Gastrocnemius medialis (tissue), 4 donors: Measurements from ENCODE around the gene UNC119. TPM values are rescaled to one million over a fixed set of nuclear protein-coding genes. Genes with fewer than 3 reads are reported as not detected.

Source experiments
- ATAC-seq, 2 donors: fragments of 150-250 bp; one replicate each; pipeline ENCODE4 v1.9.1; 2016
- DNase-seq, 2 donors: peaks; one replicate each; pipeline ENCODE4 v3.0.0-alpha.2; 2019
- H3K27ac ChIP-seq, 4 donors: fragments of 200-600 bp; sonication (generic); 1 replicate in 1 of 4; 2 replicates in 3 of 4; pipeline ENCODE4 v1.5.1; 2016 to 2018; ENCODE audit warnings: mild to moderate bottlenecking in 2 of 4, moderate library complexity in 1 of 4
- H3K27me3 ChIP-seq, 3 donors: fragments of 200-600 bp; sonication (generic) in 2 of 3; 1 replicate in 1 of 3; 2 replicates in 2 of 3; pipeline versions ENCODE4 v1.5.1 to v1.6.0; 2016 to 2019; ENCODE audit warnings: mild to moderate bottlenecking in 1 of 3, moderate library complexity in 1 of 3
- H3K36me3 ChIP-seq, 2 donors: fragments of 200-600 bp; sonication (generic) in 1 of 2; one replicate each; pipeline ENCODE4 v1.5.1; 2017 to 2018
- H3K4me1 ChIP-seq, 2 donors: fragments of 200-600 bp; sonication (generic) in 1 of 2; one replicate each; pipeline ENCODE4 v1.5.1; 2016 to 2017; ENCODE audit warnings: mild to moderate bottlenecking in 2 of 2
- H3K4me3 ChIP-seq, 4 donors: fragments of 200-600 bp; sonication (generic) in 3 of 4; 1 replicate in 1 of 4; 2 replicates in 3 of 4; pipeline ENCODE4 v1.5.1; 2016 to 2019; ENCODE audit warnings: mild to moderate bottlenecking in 2 of 4
- H3K9me3 ChIP-seq, 3 donors: fragments of 200-600 bp; sonication (generic) in 2 of 3; 1 replicate in 1 of 3; 2 replicates in 2 of 3; pipeline ENCODE4 v1.5.1; 2016 to 2019
- POLR2A ChIP-seq, 2 donors: fragments of 450-650 bp; IDR thresholded peaks; one replicate each; pipeline ENCODE4 v1.6.1; 2017; ENCODE audit warnings: antibody characterized with exemption in 2 of 2, mild to moderate bottlenecking in 2 of 2, moderate library complexity in 2 of 2
- in situ Hi-C, 4 donors: fragments of 200-750 bp; cut with MboI; loops; one replicate each; pipeline versions ENCODE4 v1.15.0 to v1.8.0; 2017; ENCODE audit warnings: low sequenced_read_pairs in 4 of 4
- intact Hi-C: fragments of 100-400 bp; cut with DNase I; formaldehyde crosslinking; loops from one replicate; pipeline ENCODE4 v1.15.1; 2023; ENCODE audit warnings: low total_unique reads
- total RNA-seq, 4 donors: library from RNA; depleted of rRNA; stranded (reverse); fragments of >200 nt; gene quantifications; one replicate each; pipeline versions ENCODE4 v1.1.0 to v1.2.3, GENCODE V29; 2016
- TF ChIP-seq, protein P1 (sequence below), 5 experiments: fragments of 450-650 bp in 3 of 5; fragments of 200-600 bp in 2 of 5; sonication (generic) in 2 of 5; IDR thresholded peaks in 4 of 5; conservative IDR thresholded peaks in 1 of 5; 1 replicate in 4 of 5; 2 replicates in 1 of 5; pipeline ENCODE4 v1.5.1; 2016 to 2019; ENCODE audit warnings: antibody characterized with exemption in 5 of 5, mild to moderate bottlenecking in 3 of 5, moderate library complexity in 3 of 5

The UNC119 gene
- total RNA-seq, 4 donors from 2014 or later: 3.1 to 10.2 (median 6.3) TPM

DNA sequence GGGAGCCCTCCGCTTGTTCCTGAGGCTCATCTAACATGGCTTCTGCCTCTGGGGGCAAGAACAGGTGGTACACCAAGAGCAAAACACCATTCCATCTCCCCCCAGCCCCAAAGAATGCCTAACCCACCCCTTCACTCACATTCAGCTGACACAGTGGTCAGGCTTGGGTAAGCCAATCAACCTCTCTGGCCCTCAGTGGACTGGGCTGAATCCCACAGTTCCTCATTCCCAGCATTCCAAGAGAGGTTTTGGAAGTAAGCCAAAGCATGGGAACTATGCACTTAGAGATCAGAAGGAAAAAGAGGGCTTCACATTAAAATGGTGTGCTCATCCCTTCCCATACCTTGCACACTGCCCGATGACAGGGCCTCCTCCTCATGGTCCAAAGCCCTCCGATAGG lies 11.1 kb upstream of the UNC119 start:
- ATAC-seq: no peak
- intact Hi-C loops: no loop called here

DNA sequence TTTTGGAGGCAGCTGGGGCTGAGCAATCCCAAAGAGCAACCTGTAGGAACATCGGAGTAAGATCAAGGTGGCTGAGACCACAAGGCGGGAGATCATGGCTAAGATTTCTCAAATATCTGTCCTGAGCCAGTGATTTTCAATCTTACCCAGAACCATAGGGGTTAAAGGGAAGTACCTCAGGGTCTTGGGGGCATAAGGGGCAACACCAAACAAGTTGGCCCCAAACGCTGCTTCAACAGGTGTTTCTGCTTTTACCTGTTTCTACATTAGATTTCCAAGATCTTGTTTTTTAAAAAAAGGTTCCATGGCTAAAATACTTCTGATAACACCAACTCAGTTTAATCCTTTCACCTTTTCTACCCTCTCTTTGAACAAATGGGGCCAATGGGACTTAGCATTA lies 2.6 kb upstream of the UNC119 start:
- no peaks in the 10 kb centered on the region for H3K27me3 ChIP-seq
- in situ Hi-C loops (loop anchor here in 1 of 4 donors (25.0 kb wide), 1 partner anchor 107 kb away; the partner anchor contains the start of genes SDF2 and SUPT6H), intact Hi-C loops (no loop called here)
- H3K4me3 ChIP-seq: no peak overlapping the region
- DNase-seq: no peak
- ATAC-seq: no peak
- H3K4me1 ChIP-seq: peaks cover 10 to 15% of the 10 kb centered on the region in 2 donors
- peaks cover 0 to 62% of the 10 kb centered on the region in 2 donors for H3K36me3 ChIP-seq
- no peaks in the 10 kb centered on the region for H3K9me3 ChIP-seq
- no peak overlapping the region for H3K27ac ChIP-seq
- TF ChIP-seq, protein P1, sequence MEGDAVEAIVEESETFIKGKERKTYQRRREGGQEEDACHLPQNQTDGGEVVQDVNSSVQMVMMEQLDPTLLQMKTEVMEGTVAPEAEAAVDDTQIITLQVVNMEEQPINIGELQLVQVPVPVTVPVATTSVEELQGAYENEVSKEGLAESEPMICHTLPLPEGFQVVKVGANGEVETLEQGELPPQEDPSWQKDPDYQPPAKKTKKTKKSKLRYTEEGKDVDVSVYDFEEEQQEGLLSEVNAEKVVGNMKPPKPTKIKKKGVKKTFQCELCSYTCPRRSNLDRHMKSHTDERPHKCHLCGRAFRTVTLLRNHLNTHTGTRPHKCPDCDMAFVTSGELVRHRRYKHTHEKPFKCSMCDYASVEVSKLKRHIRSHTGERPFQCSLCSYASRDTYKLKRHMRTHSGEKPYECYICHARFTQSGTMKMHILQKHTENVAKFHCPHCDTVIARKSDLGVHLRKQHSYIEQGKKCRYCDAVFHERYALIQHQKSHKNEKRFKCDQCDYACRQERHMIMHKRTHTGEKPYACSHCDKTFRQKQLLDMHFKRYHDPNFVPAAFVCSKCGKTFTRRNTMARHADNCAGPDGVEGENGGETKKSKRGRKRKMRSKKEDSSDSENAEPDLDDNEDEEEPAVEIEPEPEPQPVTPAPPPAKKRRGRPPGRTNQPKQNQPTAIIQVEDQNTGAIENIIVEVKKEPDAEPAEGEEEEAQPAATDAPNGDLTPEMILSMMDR (IDR thresholded peaks at IDR 0.05 in 4 of 5, conservative IDR thresholded peaks at IDR 0.05 in 1 of 5): no peak
- no peak for TF ChIP-seq POLR2A (IDR thresholded peaks at IDR 0.05)

More for the DNA sequence above, 11.1 kb upstream of the UNC119 start:
- Histone ChIP-seq H3K4me1 (no peaks in the 10 kb centered on the region), H3K27me3 (no peaks in the 10 kb centered on the region), H3K9me3 (no peaks in the 10 kb centered on the region), H3K4me3 (no peak overlapping the region), H3K36me3 (peaks cover 0 to 55% of the 10 kb centered on the region in 2 donors), H3K27ac (no peak overlapping the region)
- TF ChIP-seq POLR2A (IDR thresholded peaks at IDR 0.05): no peak
- TF ChIP-seq, protein P1 (IDR thresholded peaks at IDR 0.05 in 4 of 5, conservative IDR thresholded peaks at IDR 0.05 in 1 of 5): no peak
- DNase-seq: no peak
- in situ Hi-C loops: loop anchor here in 1 of 4 donors (25.0 kb wide), 1 partner anchor 99 kb away; the partner anchor contains the start of genes SDF2 and SUPT6H

DNA sequence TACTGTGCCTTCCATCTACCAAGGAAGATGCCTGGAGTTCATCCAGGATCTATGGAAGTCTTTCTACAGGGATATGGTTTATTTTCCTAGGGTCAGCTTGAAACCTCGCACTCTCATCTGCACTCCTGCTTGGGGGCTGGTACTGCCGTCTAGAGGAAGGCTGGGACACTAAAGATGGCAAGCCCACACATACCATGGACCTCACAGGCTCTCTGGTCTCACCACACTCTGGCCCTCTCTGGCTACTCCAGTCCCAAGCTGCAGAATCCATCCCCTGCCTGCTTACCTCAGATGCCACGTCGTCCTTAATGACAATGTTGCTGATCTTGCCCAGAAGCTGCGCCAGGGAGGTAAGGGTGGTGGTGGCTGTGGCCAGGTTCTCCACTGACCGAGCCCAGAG lies 2.1 kb upstream of the UNC119 start:
- H3K36me3 ChIP-seq: peaks cover 0 to 58% of the 10 kb centered on the region in 2 donors
- TF ChIP-seq POLR2A (IDR thresholded peaks at IDR 0.05): no peak
- TF ChIP-seq, protein P1 (IDR thresholded peaks at IDR 0.05 in 4 of 5, conservative IDR thresholded peaks at IDR 0.05 in 1 of 5): no peak
- H3K27ac ChIP-seq: no peak overlapping the region
- intact Hi-C loops (no loop called here), in situ Hi-C loops (loop anchor here in 1 of 4 donors (25.0 kb wide), 1 partner anchor 108 kb away; the partner anchor contains the start of genes SDF2 and SUPT6H)
- peaks cover 10 to 15% of the 10 kb centered on the region in 2 donors for H3K4me1 ChIP-seq
- H3K9me3 ChIP-seq: no peaks in the 10 kb centered on the region
- no peak for DNase-seq
- H3K4me3 ChIP-seq: no peak overlapping the region
- no peak for ATAC-seq
- H3K27me3 ChIP-seq: no peaks in the 10 kb centered on the region

DNA sequence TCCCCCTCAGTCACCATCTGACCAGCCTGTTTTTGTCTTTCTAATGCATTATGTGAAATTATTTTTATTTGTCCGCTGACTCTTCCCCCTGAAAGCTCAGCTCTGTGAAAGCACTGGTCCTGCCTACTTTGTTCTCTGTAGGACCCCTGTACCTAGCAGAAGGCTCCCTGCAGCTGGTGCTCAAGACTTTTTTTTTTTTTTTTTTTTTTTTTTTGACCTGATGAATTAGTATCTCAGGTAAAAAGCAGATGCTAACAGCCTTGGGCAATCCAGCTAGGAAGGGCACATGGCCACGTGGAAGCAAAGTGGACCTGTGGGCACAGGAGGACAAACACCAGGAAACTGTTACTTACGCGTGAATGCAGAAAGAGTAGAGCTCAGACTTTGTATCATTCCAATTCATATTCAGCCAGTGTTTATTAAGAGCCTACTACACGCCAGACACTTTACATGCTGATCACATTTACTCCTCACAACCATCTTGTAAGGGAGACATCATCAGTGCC lies 629 bp upstream of the UNC119 start:
- H3K4me1 ChIP-seq: peaks cover 10 to 15% of the 10 kb centered on the region in 2 donors
- in situ Hi-C loops: loop anchor here in 1 of 4 donors (25.0 kb wide), 1 partner anchor 109 kb away; the partner anchor contains the start of genes SDF2 and SUPT6H
- no peak for ATAC-seq

More for the DNA sequence above, 629 bp upstream of the UNC119 start:
- TF ChIP-seq, protein P1 (IDR thresholded peaks at IDR 0.05 in 4 of 5, conservative IDR thresholded peaks at IDR 0.05 in 1 of 5): no peak
- TF ChIP-seq POLR2A (IDR thresholded peaks at IDR 0.05): no peak
- Histone ChIP-seq H3K36me3 (peaks cover 0 to 44% of the 10 kb centered on the region in 2 donors), H3K27me3 (no peaks in the 10 kb centered on the region), H3K9me3 (no peaks in the 10 kb centered on the region), H3K27ac (peak overlapping the region in 1 of 4 donors; percentile 23), H3K4me3 (peak overlapping the region; percentile 60 to 88 (median 77))
- intact Hi-C loops: loop anchor here (2.0 kb wide), 2 partner anchors 24 to 46 kb away; partner anchors contain the start of genes ALDOC and SPAG5
- DNase-seq: no peak
